Measurements from ENCODE around the gene ZAP70. TPM values are rescaled to one million over a fixed set of nuclear protein-coding genes. Genes with fewer than 3 reads are reported as not detected.

ZAP70 gene
- total RNA-seq, 1 experiment from 2014 or later, result not detected

GRCh38 chr2:97733341-97734035 lies 20.1 kb downstream of the ZAP70 start:
- H3K4me1 Mint-ChIP-seq (ENCODE audit: low read depth, unreplicated experiment), result peaks cover 5% of the 10 kb centered on the region

GRCh38 chr2:97734061-97735051 lies 21.0 kb downstream of the ZAP70 start:
- CTCF ChIA-PET, result no interaction called here
- DNase-seq, result no peak
- Mint-ChIP-seq H3K9me3 (ENCODE audit: low read depth, unreplicated experiment) (no peaks in the 10 kb centered on the region), H3K4me3 (ENCODE audit: low read depth, unreplicated experiment) (no peak overlapping the region), H3K27me3 (ENCODE audit: unreplicated experiment) (peaks cover 34% of the 10 kb centered on the region), H3K4me1 (ENCODE audit: low read depth, unreplicated experiment) (peaks cover 5% of the 10 kb centered on the region), H3K36me3 (ENCODE audit: insufficient read depth, unreplicated experiment) (no peaks in the 10 kb centered on the region), H3K27ac (ENCODE audit: unreplicated experiment) (no peak overlapping the region)
- intact Hi-C loops (cut with micrococcal nuclease; ENCODE audit: unreplicated experiment), result no loop called here
- no peak for TF ChIP-seq CTCF (IDR thresholded peaks at IDR 0.05; ENCODE audit: unreplicated experiment)
- BruUV-seq (replicated peaks), result no TSS peak

More at GRCh38 chr2:97733341-97734035, 20.1 kb downstream of the ZAP70 start:
- BruUV-seq (replicated peaks), result no TSS peak
- DNase-seq, result no peak
- Mint-ChIP-seq H3K4me3 (ENCODE audit: low read depth, unreplicated experiment) (no peak overlapping the region), H3K27me3 (ENCODE audit: unreplicated experiment) (peaks cover 30% of the 10 kb centered on the region), H3K9me3 (ENCODE audit: low read depth, unreplicated experiment) (no peaks in the 10 kb centered on the region), H3K36me3 (ENCODE audit: insufficient read depth, unreplicated experiment) (no peaks in the 10 kb centered on the region), H3K27ac (ENCODE audit: unreplicated experiment) (no peak overlapping the region)
- CTCF ChIA-PET, result no interaction called here
- no peak for TF ChIP-seq CTCF (IDR thresholded peaks at IDR 0.05; ENCODE audit: unreplicated experiment)
- intact Hi-C loops (cut with micrococcal nuclease; ENCODE audit: unreplicated experiment), result no loop called here

- TF ChIP-seq CTCF (IDR thresholded peaks at IDR 0.05; ENCODE audit: unreplicated experiment), result no peak
- no peak overlapping the region for H3K4me3 Mint-ChIP-seq (ENCODE audit: low read depth, unreplicated experiment)
- no peak overlapping the region for H3K27ac Mint-ChIP-seq (ENCODE audit: unreplicated experiment)
- H3K27me3 Mint-ChIP-seq (ENCODE audit: unreplicated experiment), result peaks cover 34% of the 10 kb centered on the region
- CTCF ChIA-PET, result no interaction called here
- DNase-seq, result no peak
- H3K9me3 Mint-ChIP-seq (ENCODE audit: low read depth, unreplicated experiment), result no peaks in the 10 kb centered on the region
- peaks cover 4% of the 10 kb centered on the region for H3K4me1 Mint-ChIP-seq (ENCODE audit: low read depth, unreplicated experiment)
- intact Hi-C loops (cut with micrococcal nuclease; ENCODE audit: unreplicated experiment), result no loop called here
- BruUV-seq (replicated peaks), result no TSS peak
- H3K36me3 Mint-ChIP-seq (ENCODE audit: insufficient read depth, unreplicated experiment), result no peaks in the 10 kb centered on the region
These were observed 21.8 kb downstream of the ZAP70 start for GRCh38 chr2:97735161-97735561.

- Mint-ChIP-seq H3K36me3 (ENCODE audit: insufficient read depth, unreplicated experiment) (no peaks in the 10 kb centered on the region), H3K4me1 (ENCODE audit: low read depth, unreplicated experiment) (no peaks in the 10 kb centered on the region), H3K27ac (ENCODE audit: unreplicated experiment) (no peak overlapping the region), H3K4me3 (ENCODE audit: low read depth, unreplicated experiment) (no peak overlapping the region), H3K27me3 (ENCODE audit: unreplicated experiment) (peaks cover 34% of the 10 kb centered on the region), H3K9me3 (ENCODE audit: low read depth, unreplicated experiment) (no peaks in the 10 kb centered on the region)
- CTCF ChIA-PET, result interaction anchor here (0.6 kb wide), 1 partner anchor 89 kb away, joined by 3 read pairs; no protein-coding TSS in a partner anchor
- intact Hi-C loops (cut with micrococcal nuclease; ENCODE audit: unreplicated experiment), result no loop called here
- no peak for TF ChIP-seq CTCF (IDR thresholded peaks at IDR 0.05; ENCODE audit: unreplicated experiment)
- DNase-seq, result no peak
- no TSS peak for BruUV-seq (replicated peaks)
These were observed 22.8 kb downstream of the ZAP70 start for GRCh38 chr2:97736185-97736584.

Data from Calu3 (cell line).